ENCODE measurements around the gene GALM. TPM values are rescaled to one million over a fixed set of nuclear protein-coding genes. Genes with fewer than 3 reads are reported as not detected.
A peak's percentile ranks its signal among the peaks of the same experiment; 100 is the strongest.

Gene GALM
- total RNA-seq, 6 experiments from 2014 or later = 26.2 to 47.9 (median 36.7) TPM

DNA sequence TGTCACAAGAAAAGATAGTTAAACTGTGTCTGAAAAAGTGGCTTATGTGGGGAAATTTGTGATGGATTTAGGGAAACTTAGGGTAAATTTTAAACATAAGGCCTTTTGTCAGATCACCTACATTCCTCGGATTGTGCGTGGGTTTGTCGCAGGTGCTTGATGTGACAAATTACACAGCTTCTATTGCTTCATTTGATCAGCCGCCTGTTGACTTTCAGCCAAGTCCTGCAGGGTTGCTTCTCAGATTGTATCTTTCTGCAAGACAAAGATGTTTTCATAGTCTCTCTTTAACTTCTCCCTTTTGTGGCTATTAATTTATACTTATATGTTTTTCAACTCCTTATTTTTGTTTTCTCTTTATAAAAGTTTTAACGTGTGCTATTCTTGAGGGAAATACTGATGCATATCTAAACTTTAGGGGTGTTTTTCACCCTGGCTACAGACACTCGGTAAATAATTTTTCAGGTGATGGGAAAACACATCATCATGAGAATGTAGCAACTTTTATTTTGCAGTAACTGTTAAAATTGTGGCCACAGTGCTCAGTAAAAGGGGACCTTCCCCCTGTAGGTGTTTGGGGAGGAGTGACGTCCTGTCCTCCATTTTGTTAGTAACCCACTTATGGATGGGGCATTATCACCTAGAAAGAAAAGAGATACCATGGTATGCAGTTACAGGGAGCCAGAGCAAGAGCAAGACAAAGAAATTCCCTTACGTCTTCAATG, 31.4 kb downstream of the GALM start:
- Histone ChIP-seq H3K9me3 (no peaks in the 10 kb centered on the region), H3K4me3 (no peak overlapping the region), H3K27ac (no peak overlapping the region), H3K36me3 (peaks cover 0 to 2% (median 0%) of the 10 kb centered on the region in 4 donors), H3K27me3 (no peaks in the 10 kb centered on the region), H3K4me1 (peaks cover 0 to 12% (median 3%) of the 10 kb centered on the region in 4 donors)
- TF ChIP-seq POLR2A (IDR thresholded peaks at IDR 0.05) = no peak
- TF ChIP-seq, protein P1, sequence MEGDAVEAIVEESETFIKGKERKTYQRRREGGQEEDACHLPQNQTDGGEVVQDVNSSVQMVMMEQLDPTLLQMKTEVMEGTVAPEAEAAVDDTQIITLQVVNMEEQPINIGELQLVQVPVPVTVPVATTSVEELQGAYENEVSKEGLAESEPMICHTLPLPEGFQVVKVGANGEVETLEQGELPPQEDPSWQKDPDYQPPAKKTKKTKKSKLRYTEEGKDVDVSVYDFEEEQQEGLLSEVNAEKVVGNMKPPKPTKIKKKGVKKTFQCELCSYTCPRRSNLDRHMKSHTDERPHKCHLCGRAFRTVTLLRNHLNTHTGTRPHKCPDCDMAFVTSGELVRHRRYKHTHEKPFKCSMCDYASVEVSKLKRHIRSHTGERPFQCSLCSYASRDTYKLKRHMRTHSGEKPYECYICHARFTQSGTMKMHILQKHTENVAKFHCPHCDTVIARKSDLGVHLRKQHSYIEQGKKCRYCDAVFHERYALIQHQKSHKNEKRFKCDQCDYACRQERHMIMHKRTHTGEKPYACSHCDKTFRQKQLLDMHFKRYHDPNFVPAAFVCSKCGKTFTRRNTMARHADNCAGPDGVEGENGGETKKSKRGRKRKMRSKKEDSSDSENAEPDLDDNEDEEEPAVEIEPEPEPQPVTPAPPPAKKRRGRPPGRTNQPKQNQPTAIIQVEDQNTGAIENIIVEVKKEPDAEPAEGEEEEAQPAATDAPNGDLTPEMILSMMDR (IDR thresholded peaks at IDR 0.05) = no peak
- ATAC-seq (no peak), DNase-seq (no peak)
- intact Hi-C loops (cut with DNase I) = no loop called here
- WGBS (ENCODE audit: insufficient coverage, low coverage, low lambda C conversion rate, missing lambda C conversion rate) = 49% methylated on average over 8 of the region's 8 CpGs

GRCh38 chr2:38698467-38699003, 32.6 kb downstream of the GALM start:
- no peaks in the 10 kb centered on the region for H3K27me3 ChIP-seq
- peak in 2 of 4 donors; percentile 19 to 33 for ATAC-seq
- H3K4me1 ChIP-seq = peaks cover 0 to 12% (median 3%) of the 10 kb centered on the region in 4 donors
- 89% methylated on average over 4 of the region's 5 CpGs for WGBS (ENCODE audit: insufficient coverage, low coverage, low lambda C conversion rate, missing lambda C conversion rate)
- H3K4me3 ChIP-seq = no peak overlapping the region
- no peak overlapping the region for H3K27ac ChIP-seq
- TF ChIP-seq, protein P1 (IDR thresholded peaks at IDR 0.05) = no peak
- no peak for TF ChIP-seq POLR2A (IDR thresholded peaks at IDR 0.05)
- DNase-seq = no peak
- intact Hi-C loops (cut with DNase I) = no loop called here
- no peaks in the 10 kb centered on the region for H3K9me3 ChIP-seq
- H3K36me3 ChIP-seq = peaks cover 0 to 2% (median 0%) of the 10 kb centered on the region in 4 donors

DNA sequence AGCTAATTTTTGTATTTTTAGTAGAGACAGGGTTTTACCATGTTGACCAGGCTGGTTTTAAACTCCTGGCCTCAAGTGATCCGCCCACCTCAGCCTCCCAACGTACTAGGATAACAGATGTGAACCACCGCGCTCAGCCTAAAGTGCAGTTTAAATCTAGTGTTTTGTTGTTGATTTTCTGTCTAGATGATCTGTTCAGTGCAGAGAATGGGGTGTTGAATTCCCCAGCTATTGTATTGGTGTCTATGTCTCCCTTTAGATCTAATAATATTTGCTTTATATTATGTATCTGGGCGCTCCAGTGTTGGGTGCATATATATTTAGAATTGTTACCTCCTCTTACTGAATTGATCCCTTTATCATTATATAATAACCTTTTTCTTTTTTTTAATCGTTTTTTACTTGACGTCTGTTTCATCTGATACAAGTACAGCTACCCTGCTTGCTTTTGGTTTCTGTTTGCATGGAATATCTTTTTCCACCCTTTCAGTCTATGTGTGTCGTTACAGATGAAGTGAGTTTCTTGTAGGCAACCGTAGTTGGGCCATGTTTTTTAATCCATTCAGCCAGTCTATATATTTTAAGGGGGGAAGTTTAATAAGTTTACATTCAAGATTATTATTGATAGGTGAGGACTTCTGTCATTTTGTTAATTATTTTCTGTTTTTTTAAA, 34.3 kb downstream of the GALM start:
- intact Hi-C loops (cut with DNase I) = no loop called here
- DNase-seq = no peak

GRCh38 chr2:38700881-38701458, 35.1 kb downstream of the GALM start:
- Histone ChIP-seq H3K4me1 (peaks cover 0 to 12% (median 3%) of the 10 kb centered on the region in 4 donors), H3K4me3 (no peak overlapping the region), H3K36me3 (peaks cover 0 to 4% (median 0%) of the 10 kb centered on the region in 4 donors), H3K27me3 (no peaks in the 10 kb centered on the region), H3K27ac (peak overlapping the region in 1 of 3 donors; percentile 54), H3K9me3 (no peaks in the 10 kb centered on the region)
- ATAC-seq (peak in 1 of 4 donors; percentile 20), DNase-seq (no peak)
- no peak for TF ChIP-seq POLR2A (IDR thresholded peaks at IDR 0.05)
- TF ChIP-seq, protein P1 (IDR thresholded peaks at IDR 0.05) = no peak
- intact Hi-C loops (cut with DNase I) = no loop called here

More for the DNA sequence above, 34.3 kb downstream of the GALM start:
- TF ChIP-seq, protein P1 (IDR thresholded peaks at IDR 0.05) = no peak
- TF ChIP-seq POLR2A (IDR thresholded peaks at IDR 0.05) = no peak
- H3K27ac ChIP-seq = peak overlapping the region in 2 of 3 donors; percentile 51 to 54
- no peaks in the 10 kb centered on the region for H3K9me3 ChIP-seq
- WGBS (ENCODE audit: insufficient coverage, low coverage, low lambda C conversion rate, missing lambda C conversion rate) = 44% methylated on average over 8 of the region's 9 CpGs
- peaks cover 0 to 4% (median 0%) of the 10 kb centered on the region in 4 donors for H3K36me3 ChIP-seq
- H3K4me1 ChIP-seq = peaks cover 0 to 12% (median 3%) of the 10 kb centered on the region in 4 donors
- ATAC-seq = peak; percentile 48 to 89 (median 72)
- no peak overlapping the region for H3K4me3 ChIP-seq
- no peaks in the 10 kb centered on the region for H3K27me3 ChIP-seq

All from right lobe of liver (tissue), 6 donors.